COLO668 (cell line): ENCODE results near the gene DAND5.
A peak's percentile ranks its signal among the peaks of the same experiment; 100 is the strongest.

Source experiments
- DNase-seq: peaks from one replicate; lab custom pipeline; 2025; ENCODE audit not compliant: unreplicated experiment; lab: John Stamatoyannopoulos, UW

DAND5 gene

GRCh38 chr19:12991296-12991695 lies 21.9 kb downstream of the DAND5 start:
- no peak for DNase-seq

GRCh38 chr19:12992729-12993128 lies 23.4 kb downstream of the DAND5 start:
- no peak for DNase-seq

- DNase-seq: no peak
Measured at GRCh38 chr19:12993562-12993961, 24.2 kb downstream of the DAND5 start.

GRCh38 chr19:12994701-12995595 lies 25.6 kb downstream of the DAND5 start, which contains the start of gene NFIX:
TSS of gene NFIX (plus strand) at chr19:12995475. CDS start at chr19:12995838, 363 bp downstream.
- peak; percentile 46 for DNase-seq

- peak; percentile 53 for DNase-seq
Measured at GRCh38 chr19:12995596-12996405, 26.4 kb downstream of the DAND5 start.

- DNase-seq: no peak
Measured at GRCh38 chr19:12996406-12997094, 27.2 kb downstream of the DAND5 start.

- no peak for DNase-seq
Measured at GRCh38 chr19:12997179-12997966, 28.0 kb downstream of the DAND5 start.

GRCh38 chr19:12997967-12998940 lies 28.9 kb downstream of the DAND5 start:
- DNase-seq: no peak

GRCh38 chr19:13001166-13001501 lies 31.8 kb downstream of the DAND5 start:
- no peak for DNase-seq

GRCh38 chr19:13001502-13002165 lies 32.3 kb downstream of the DAND5 start:
- DNase-seq: no peak

- DNase-seq: no peak
Measured at GRCh38 chr19:13002166-13002898, 33.0 kb downstream of the DAND5 start.

GRCh38 chr19:13003081-13003480 lies 33.7 kb downstream of the DAND5 start:
- no peak for DNase-seq

- DNase-seq: peak; percentile 37
Measured at GRCh38 chr19:13004273-13004672, 34.9 kb downstream of the DAND5 start.

GRCh38 chr19:13005253-13005652 lies 35.9 kb downstream of the DAND5 start:
- no peak for DNase-seq

GRCh38 chr19:13005861-13006370 lies 36.5 kb downstream of the DAND5 start:
- no peak for DNase-seq

- no peak for DNase-seq
Measured at GRCh38 chr19:13006431-13007281, 37.3 kb downstream of the DAND5 start.
